ENCODE data around the gene ADCY2.

DNA sequence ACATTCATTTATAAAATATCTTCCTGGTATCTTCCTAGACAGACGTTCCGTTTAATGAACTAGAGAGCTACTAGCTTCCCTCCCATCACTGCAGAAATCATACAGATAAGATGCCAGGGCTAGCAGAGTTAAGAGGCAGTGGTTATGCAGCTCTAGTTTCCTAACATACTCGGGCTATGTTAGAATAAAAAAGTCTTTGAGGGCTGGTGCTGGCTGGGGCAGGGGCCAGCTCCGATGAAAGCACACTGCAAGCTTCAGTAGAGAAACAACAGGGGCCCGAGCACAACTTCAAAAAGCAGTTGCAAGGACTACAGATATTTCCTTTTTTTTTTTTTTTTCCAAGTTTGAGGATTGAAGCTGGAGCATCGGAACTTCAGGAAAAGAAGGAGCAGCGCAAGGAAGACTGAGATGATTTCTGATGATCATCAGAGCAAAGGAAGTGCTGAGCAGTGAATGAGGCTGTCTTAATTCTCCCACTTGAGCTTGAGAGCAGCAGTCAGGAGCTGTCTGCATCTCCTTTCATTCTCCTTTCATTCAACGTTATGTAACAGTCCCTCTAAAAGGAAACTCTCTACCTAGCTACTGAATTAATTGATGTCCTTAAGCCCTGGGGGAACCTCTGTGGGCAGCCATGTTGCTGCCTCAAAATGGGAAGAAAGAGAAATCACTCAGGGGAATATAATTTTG, 47.6 kb upstream of the ADCY2 start:
- TF ChIP-seq, protein P1, sequence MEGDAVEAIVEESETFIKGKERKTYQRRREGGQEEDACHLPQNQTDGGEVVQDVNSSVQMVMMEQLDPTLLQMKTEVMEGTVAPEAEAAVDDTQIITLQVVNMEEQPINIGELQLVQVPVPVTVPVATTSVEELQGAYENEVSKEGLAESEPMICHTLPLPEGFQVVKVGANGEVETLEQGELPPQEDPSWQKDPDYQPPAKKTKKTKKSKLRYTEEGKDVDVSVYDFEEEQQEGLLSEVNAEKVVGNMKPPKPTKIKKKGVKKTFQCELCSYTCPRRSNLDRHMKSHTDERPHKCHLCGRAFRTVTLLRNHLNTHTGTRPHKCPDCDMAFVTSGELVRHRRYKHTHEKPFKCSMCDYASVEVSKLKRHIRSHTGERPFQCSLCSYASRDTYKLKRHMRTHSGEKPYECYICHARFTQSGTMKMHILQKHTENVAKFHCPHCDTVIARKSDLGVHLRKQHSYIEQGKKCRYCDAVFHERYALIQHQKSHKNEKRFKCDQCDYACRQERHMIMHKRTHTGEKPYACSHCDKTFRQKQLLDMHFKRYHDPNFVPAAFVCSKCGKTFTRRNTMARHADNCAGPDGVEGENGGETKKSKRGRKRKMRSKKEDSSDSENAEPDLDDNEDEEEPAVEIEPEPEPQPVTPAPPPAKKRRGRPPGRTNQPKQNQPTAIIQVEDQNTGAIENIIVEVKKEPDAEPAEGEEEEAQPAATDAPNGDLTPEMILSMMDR (IDR thresholded peaks at IDR 0.05), result no peak
- no peak for TF ChIP-seq POLR2A (IDR thresholded peaks at IDR 0.05)
